Raji (cell line): Measurements from ENCODE around the gene RBM41.

Experiments used
- POLR2A ChIP-seq: IDR thresholded peaks from 2 replicates; pipeline ENCODE4 v1.6.1; 2011; ENCODE audit warnings: low read depth, low read length, control low read depth; ENCODE audit not compliant: insufficient read depth

The RBM41 gene

DNA sequence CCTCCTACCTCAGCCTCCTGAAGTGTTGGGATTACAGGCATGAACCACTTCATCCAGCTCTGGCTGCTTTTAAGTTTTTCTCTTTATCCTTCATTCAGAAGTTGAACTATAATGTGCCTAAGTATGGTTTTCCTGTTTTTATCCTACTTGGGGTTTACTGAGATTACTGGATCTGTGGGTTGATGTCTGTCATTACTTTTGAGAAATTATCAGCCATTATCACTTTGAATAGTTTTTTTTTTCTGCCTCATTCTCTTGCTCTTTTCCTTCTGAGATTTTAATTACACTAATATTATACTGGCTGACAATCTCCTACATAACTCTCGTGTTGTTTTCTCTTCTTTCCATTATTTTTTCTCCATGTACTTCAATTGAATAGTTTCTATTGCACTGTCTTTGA is 71.0 kb downstream of the RBM41 start:
- TF ChIP-seq POLR2A: no peak

DNA sequence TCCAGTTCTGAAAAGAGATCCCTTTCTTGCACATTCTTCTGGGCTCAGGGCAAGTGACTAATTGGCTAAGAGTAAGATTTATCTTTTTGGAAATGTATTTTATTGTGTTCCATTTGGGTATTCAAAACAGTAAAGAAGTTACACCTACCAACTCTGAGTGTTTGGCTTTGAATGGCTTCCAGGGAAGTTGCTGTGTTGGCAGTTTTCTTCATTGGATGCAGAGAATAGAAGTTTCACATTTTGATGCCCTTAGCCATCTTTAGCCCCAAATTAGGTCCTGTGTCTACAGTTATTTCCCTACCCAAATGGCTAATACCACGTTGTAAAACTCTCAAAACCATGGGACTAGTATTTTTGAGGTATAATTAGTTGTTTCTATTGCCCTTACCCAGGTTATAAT is 88.9 kb downstream of the RBM41 start:
- no peak for TF ChIP-seq POLR2A

DNA sequence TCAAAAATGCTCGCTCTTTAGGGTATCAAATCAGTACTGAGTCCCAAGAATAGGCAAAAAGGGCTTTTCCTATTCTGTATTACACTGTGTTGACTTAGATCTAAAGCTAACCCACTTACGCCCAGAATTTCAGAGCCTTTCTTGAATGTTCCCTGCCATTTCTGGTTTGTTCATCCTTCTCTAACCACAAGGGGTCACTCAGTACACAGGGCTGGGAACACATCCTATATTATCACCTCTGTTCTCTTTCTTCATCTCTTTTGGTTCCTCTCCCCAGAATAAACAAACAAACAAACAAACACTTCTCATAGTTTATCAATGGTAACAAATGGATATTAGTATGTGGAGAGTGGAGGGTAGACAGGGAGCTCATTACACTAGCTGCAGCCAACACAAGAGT is 93.1 kb downstream of the RBM41 start:
- TF ChIP-seq POLR2A: no peak

DNA sequence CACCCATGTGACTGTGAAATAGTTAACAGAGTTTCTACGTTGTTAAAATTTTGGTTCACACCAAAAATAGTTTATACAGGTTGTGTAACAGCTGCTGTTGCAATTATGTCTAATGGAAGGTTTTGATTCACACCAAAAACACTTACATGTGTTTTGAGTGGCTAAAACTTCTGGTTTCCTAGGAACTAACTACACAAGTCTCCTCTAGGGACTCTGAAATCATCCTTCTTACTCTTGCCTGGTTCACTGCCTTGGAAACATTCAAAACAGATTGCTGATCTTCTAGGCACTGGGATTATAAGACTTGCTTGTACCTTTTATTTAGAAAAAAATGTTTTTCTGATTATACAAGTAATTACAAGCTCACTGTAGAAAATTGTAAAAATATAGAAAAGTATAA is 103.7 kb downstream of the RBM41 start:
- TF ChIP-seq POLR2A: no peak
